Measurements from ENCODE around the gene IL34.

DNA sequence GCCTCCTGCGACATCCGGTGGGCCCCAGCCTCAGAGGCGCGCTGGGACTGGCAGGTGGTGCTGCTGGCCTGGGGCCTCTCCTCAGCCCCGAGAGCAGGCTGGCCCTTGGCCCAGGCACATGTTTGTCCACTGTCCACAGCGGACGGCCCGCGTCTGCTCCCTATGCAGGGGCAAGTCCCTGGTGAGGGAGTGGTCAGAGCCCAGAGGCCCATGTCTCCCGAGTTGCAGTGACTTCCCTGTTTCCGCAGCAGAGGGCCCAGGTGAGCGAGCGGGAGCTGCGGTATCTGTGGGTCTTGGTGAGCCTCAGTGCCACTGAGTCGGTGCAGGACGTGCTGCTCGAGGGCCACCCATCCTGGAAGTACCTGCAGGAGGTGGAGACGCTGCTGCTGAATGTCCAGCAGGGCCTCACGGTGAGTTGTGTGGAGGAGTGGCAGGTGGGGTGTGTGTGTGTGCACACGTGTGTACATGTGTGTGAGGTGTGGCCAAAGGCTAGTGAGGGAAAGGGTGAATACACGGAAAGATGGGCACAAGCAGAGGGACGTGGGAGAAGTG is 10.4 kb downstream of the IL34 start:
- TF ChIP-seq, protein P1, sequence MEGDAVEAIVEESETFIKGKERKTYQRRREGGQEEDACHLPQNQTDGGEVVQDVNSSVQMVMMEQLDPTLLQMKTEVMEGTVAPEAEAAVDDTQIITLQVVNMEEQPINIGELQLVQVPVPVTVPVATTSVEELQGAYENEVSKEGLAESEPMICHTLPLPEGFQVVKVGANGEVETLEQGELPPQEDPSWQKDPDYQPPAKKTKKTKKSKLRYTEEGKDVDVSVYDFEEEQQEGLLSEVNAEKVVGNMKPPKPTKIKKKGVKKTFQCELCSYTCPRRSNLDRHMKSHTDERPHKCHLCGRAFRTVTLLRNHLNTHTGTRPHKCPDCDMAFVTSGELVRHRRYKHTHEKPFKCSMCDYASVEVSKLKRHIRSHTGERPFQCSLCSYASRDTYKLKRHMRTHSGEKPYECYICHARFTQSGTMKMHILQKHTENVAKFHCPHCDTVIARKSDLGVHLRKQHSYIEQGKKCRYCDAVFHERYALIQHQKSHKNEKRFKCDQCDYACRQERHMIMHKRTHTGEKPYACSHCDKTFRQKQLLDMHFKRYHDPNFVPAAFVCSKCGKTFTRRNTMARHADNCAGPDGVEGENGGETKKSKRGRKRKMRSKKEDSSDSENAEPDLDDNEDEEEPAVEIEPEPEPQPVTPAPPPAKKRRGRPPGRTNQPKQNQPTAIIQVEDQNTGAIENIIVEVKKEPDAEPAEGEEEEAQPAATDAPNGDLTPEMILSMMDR (IDR thresholded peaks at IDR 0.05) = no peak
- TF ChIP-seq POLR2A (IDR thresholded peaks at IDR 0.05) = no peak
